DND-41 (cell line): ENCODE results near the gene NTM.

Source experiments
- CTCF ChIP-seq: IDR thresholded peaks from 2 replicates; pipeline ENCODE4 v1.5.1; 2012; ENCODE audit warnings: borderline replicate concordance, low read length, moderate library complexity, mild to moderate bottlenecking; ENCODE audit not compliant: poor library complexity, severe bottlenecking; ENCODE audit errors: extremely low read depth
- EZH2 ChIP-seq: IDR thresholded peaks from 3 replicates; pipeline ENCODE4 v1.6.1; 2012; ENCODE audit warnings: borderline replicate concordance, low read depth, mild to moderate bottlenecking, moderate library complexity, low read length, inconsistent platforms; ENCODE audit not compliant: severe bottlenecking

GRCh38 chr11:131656179-131656838 is 285.9 kb downstream of the NTM start:
- TF ChIP-seq CTCF (no peak), EZH2 (no peak)
